Glutamatergic neuron (in vitro differentiated cells): Measurements from ENCODE around the gene INPP5F. TPM values are rescaled to one million over a fixed set of nuclear protein-coding genes. Genes with fewer than 3 reads are reported as not detected.

Experiments used
- DNase-seq: peaks from one replicate; pipeline ENCODE4 v3.0.0; 2022
- H3K27ac Mint-ChIP-seq: one replicate; pipeline ENCODE4 v1.8.0; 2020; ENCODE audit warnings: mild to moderate bottlenecking, mixed read lengths, inconsistent platforms; ENCODE audit not compliant: unreplicated experiment
- H3K27me3 Mint-ChIP-seq: one replicate; pipeline ENCODE4 v1.8.0; 2020; ENCODE audit warnings: mild to moderate bottlenecking, moderate library complexity, mixed read lengths, inconsistent platforms; ENCODE audit not compliant: unreplicated experiment
- H3K36me3 Mint-ChIP-seq: one replicate; pipeline ENCODE4 v1.8.0; 2020; ENCODE audit warnings: mild to moderate bottlenecking, mixed read lengths, inconsistent platforms; ENCODE audit not compliant: unreplicated experiment
- H3K4me1 Mint-ChIP-seq: one replicate; pipeline ENCODE4 v1.8.0; 2020; ENCODE audit warnings: mild to moderate bottlenecking, low read depth, mixed read lengths, inconsistent platforms; ENCODE audit not compliant: unreplicated experiment
- H3K4me3 Mint-ChIP-seq: one replicate; pipeline ENCODE4 v1.8.0; 2020; ENCODE audit warnings: mild to moderate bottlenecking, mixed read lengths, inconsistent platforms; ENCODE audit not compliant: unreplicated experiment
- H3K9me3 Mint-ChIP-seq: one replicate; pipeline ENCODE4 v1.8.0; 2020; ENCODE audit warnings: mild to moderate bottlenecking, moderate library complexity, mixed read lengths, inconsistent platforms; ENCODE audit not compliant: unreplicated experiment
- total RNA-seq: library from RNA; stranded (reverse); fragmentation: NEBNext Ultra II Directional; extraction: Animal tissue kit (Norgen Biotek cat#: 25700); gene quantifications from one replicate; pipeline ENCODE4 v1.2.1, GENCODE V29; 2021; ENCODE audit not compliant: unreplicated experiment
- TF ChIP-seq, protein P1 (sequence below): fragments of 200-600 bp; sonication (generic); IDR thresholded peaks from one replicate; pipeline ENCODE4 v1.5.0; 2021; ENCODE audit not compliant: partially characterized antibody, unreplicated experiment

Gene INPP5F
- total RNA-seq, 1 donor from 2014 or later, result 186 TPM

DNA sequence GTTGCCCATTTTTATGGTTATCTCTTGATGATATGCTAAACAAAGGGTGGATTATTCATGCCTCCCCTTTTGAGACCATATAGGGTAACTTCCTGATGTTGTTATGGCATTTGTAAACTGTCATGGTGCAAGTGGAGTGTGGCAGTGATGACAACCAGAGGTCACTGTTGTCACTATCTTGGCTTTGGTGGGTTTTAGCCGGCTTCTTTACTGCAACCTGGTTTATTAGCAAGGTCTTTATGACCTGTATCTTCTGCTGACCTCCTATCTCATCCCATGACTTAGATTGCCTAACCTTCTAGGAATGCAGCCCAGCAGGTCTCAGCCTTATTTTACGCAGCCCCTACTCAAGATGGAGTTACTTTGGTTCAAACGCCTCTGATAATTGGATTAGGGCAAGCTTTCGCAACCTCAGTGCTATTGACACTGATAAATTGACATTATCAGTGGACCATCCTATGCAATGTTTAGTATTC lies 37.8 kb upstream of the INPP5F start:
- no peak for DNase-seq
- Mint-ChIP-seq H3K4me1 (peaks cover 33% of the 10 kb centered on the region), H3K9me3 (peaks cover 11% of the 10 kb centered on the region), H3K36me3 (no peaks in the 10 kb centered on the region), H3K27ac (no peak overlapping the region), H3K27me3 (peaks cover 6% of the 10 kb centered on the region), H3K4me3 (no peak overlapping the region)
- TF ChIP-seq, protein P1, sequence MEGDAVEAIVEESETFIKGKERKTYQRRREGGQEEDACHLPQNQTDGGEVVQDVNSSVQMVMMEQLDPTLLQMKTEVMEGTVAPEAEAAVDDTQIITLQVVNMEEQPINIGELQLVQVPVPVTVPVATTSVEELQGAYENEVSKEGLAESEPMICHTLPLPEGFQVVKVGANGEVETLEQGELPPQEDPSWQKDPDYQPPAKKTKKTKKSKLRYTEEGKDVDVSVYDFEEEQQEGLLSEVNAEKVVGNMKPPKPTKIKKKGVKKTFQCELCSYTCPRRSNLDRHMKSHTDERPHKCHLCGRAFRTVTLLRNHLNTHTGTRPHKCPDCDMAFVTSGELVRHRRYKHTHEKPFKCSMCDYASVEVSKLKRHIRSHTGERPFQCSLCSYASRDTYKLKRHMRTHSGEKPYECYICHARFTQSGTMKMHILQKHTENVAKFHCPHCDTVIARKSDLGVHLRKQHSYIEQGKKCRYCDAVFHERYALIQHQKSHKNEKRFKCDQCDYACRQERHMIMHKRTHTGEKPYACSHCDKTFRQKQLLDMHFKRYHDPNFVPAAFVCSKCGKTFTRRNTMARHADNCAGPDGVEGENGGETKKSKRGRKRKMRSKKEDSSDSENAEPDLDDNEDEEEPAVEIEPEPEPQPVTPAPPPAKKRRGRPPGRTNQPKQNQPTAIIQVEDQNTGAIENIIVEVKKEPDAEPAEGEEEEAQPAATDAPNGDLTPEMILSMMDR, result no peak

DNA sequence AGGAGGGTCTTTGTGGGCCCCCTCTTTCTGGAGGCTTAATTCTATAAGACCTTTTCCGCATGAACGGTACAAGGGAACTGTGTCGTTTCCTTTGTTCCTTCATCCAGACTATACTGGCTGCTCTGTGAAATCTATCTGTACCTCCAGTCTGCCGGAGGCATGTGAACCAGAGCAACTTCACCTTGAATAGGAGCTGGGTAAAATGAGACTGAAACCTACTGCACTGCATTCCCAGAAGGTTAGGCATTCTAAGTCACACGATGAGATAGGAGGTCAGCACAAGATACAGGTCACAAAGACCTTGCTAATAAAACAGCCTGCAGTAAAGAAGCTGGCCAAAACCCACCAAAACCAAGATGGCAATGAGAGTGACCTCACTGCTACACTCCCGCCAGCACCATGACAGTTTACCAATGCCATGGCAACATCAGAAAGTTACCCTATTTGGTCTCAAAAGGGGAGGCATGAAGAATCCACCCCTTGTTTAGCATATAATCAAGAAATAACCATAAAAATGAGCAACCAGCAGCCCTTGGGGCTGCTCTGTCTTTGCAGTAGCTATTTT lies 36.8 kb upstream of the INPP5F start:
- TF ChIP-seq, protein P1, result no peak
- DNase-seq, result no peak
- peaks cover 7% of the 10 kb centered on the region for H3K27me3 Mint-ChIP-seq
- peaks cover 39% of the 10 kb centered on the region for H3K4me1 Mint-ChIP-seq
- H3K9me3 Mint-ChIP-seq, result peaks cover 11% of the 10 kb centered on the region
- no peak overlapping the region for H3K4me3 Mint-ChIP-seq
- H3K27ac Mint-ChIP-seq, result peak overlapping the region; percentile 3
- peaks cover 5% of the 10 kb centered on the region for H3K36me3 Mint-ChIP-seq

DNA sequence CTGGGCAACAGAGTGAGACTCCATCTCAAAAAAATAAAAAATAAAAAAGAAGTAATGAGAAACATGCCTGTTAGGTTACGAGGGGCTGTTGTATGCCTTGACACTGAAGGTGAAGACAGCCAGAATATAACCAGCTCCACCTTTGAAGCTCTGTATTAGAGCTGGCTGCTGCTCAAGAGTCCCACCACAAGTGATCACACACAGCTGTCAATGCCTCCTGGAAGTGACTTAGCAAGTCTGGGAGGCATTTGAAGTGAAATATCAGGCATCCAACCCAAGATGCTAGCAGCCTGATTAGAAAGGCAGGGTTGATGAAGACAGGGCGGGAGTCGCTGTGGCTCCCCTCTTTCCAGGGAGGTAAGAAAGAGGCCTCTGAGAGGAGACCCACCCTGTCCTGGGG lies 34.1 kb upstream of the INPP5F start:
- no peak for DNase-seq
- peaks cover 10% of the 10 kb centered on the region for H3K27me3 Mint-ChIP-seq
- H3K4me3 Mint-ChIP-seq, result no peak overlapping the region
- H3K27ac Mint-ChIP-seq, result no peak overlapping the region
- H3K4me1 Mint-ChIP-seq, result peaks cover 35% of the 10 kb centered on the region
- H3K9me3 Mint-ChIP-seq, result peaks cover 15% of the 10 kb centered on the region
- peaks cover 18% of the 10 kb centered on the region for H3K36me3 Mint-ChIP-seq
- TF ChIP-seq, protein P1, result no peak

DNA sequence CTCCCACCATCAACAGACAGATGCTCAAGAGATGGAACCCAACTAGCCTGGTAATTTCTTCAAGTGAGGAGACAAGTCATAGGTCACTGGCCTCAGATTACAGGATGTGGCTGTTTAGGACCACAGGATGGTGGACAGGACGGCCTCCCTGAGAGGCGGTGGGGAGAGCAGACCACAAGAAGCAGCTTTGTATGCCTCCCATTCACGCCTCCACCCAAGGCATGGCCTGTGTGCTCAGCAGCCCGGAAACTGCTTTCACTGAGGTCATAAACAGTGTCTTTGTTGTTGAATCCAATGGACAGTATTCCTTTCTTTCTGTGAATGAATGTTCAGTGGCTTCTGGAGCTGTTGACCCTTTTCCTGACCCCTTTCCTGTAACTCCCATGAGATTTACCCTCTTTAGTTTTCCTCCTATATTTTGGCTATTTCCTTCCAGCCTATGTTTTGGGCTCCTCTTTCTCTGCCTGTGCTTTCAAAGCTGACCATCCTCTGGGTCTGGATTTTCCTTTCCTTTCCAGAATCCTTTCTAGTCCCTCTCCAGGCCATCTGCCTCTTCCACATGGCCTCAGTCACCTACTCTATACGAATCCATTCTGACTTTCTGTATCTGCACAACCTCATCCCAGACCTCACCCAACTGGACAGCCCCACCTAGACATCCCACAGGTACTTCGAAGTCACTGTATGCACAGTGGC lies 32.4 kb upstream of the INPP5F start:
- Mint-ChIP-seq H3K4me1 (peaks cover 20% of the 10 kb centered on the region), H3K36me3 (peaks cover 19% of the 10 kb centered on the region), H3K4me3 (no peak overlapping the region), H3K27ac (no peak overlapping the region), H3K27me3 (peaks cover 10% of the 10 kb centered on the region), H3K9me3 (peaks cover 14% of the 10 kb centered on the region)
- TF ChIP-seq, protein P1, result no peak
- DNase-seq, result no peak

DNA sequence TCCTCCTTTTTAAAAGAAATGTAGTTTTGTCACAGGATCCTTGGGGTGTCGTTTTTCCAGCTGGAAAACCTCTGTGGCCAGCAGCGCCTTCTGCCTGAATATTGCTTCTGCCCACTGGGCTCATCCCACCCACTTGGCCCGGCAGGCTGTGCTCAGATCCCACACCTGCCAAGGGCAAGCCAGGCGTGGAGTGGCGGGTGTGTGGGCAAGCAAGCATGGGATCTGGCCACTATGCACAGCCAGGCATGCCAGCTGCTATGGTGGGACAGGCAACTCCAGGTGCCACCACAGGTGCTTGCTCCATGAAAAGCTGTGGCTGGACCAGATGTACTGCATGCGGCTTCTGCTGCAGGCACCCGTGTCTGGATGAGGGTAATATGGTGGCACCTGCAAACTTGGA lies 31.2 kb upstream of the INPP5F start:
- H3K4me1 Mint-ChIP-seq, result peaks cover 14% of the 10 kb centered on the region
- DNase-seq, result no peak
- H3K4me3 Mint-ChIP-seq, result no peak overlapping the region
- H3K27ac Mint-ChIP-seq, result no peak overlapping the region
- TF ChIP-seq, protein P1, result no peak
- H3K9me3 Mint-ChIP-seq, result peaks cover 10% of the 10 kb centered on the region
- peaks cover 19% of the 10 kb centered on the region for H3K36me3 Mint-ChIP-seq
- peaks cover 8% of the 10 kb centered on the region for H3K27me3 Mint-ChIP-seq
